NCI-H146 (cell line): Measurements from ENCODE around the gene WDR7.

Source experiments
- DNase-seq: peaks from one replicate; lab custom pipeline; 2025; lab: John Stamatoyannopoulos, UW

Gene WDR7

GRCh38 chr18:56992777-56993176, 341.6 kb downstream of the WDR7 start:
- DNase-seq: peak; percentile 32

GRCh38 chr18:56995579-56996188, 344.5 kb downstream of the WDR7 start:
- DNase-seq: peak; percentile 81

GRCh38 chr18:56997200-56997599, 346.0 kb downstream of the WDR7 start:
- DNase-seq: no peak

GRCh38 chr18:56999823-57000222, 348.7 kb downstream of the WDR7 start:
- DNase-seq: no peak

- DNase-seq: peak; percentile 85
Observed at GRCh38 chr18:57002627-57003026, 351.5 kb downstream of the WDR7 start.

- DNase-seq: no peak
Observed at GRCh38 chr18:57003342-57003741, 352.2 kb downstream of the WDR7 start.

- DNase-seq: no peak
Observed at GRCh38 chr18:57004366-57005121, 353.4 kb downstream of the WDR7 start.

- DNase-seq: no peak
Observed at GRCh38 chr18:57008001-57008686, 357.0 kb downstream of the WDR7 start.

GRCh38 chr18:57009844-57010243, 358.7 kb downstream of the WDR7 start:
- no peak for DNase-seq

GRCh38 chr18:57014772-57015413, 363.7 kb downstream of the WDR7 start:
- no peak for DNase-seq

GRCh38 chr18:57015451-57015850, 364.3 kb downstream of the WDR7 start:
- DNase-seq: no peak

- DNase-seq: no peak
Observed at GRCh38 chr18:57018845-57019244, 367.7 kb downstream of the WDR7 start.

GRCh38 chr18:57022716-57023115, 371.6 kb downstream of the WDR7 start:
- DNase-seq: no peak

GRCh38 chr18:57023275-57023882, 372.2 kb downstream of the WDR7 start:
- DNase-seq: no peak

GRCh38 chr18:57025540-57025939, 374.4 kb downstream of the WDR7 start:
- DNase-seq: no peak

- no peak for DNase-seq
Observed at GRCh38 chr18:57026316-57026715, 375.2 kb downstream of the WDR7 start.

GRCh38 chr18:57027190-57027708, 376.1 kb downstream of the WDR7 start:
- DNase-seq: no peak

GRCh38 chr18:57029761-57030160, 378.6 kb downstream of the WDR7 start:
- DNase-seq: peak; percentile 44

- DNase-seq: no peak
Observed at GRCh38 chr18:57030417-57030816, 379.3 kb downstream of the WDR7 start.

GRCh38 chr18:57035590-57035989, 384.4 kb downstream of the WDR7 start:
- DNase-seq: no peak

GRCh38 chr18:57038395-57038794, 387.2 kb downstream of the WDR7 start:
- DNase-seq: no peak

GRCh38 chr18:57040175-57040574, 389.0 kb downstream of the WDR7 start:
- no peak for DNase-seq
